ENCODE measurements around the gene RUVBL1. TPM values are rescaled to one million over a fixed set of nuclear protein-coding genes. Genes with fewer than 3 reads are reported as not detected.

RUVBL1 gene
- total and polyA plus RNA-seq, 2 of the 4 experiments (the other 2 are of a cell fraction) = 68.7 to 83.3 TPM

- TF ChIP-seq RCOR1 (IDR thresholded peaks at IDR 0.05; ENCODE audit: insufficient replicate concordance, low read length) = no peak
Measured at GRCh38 chr3:128095222-128095703, 28.3 kb downstream of the RUVBL1 start (continued).

DNA sequence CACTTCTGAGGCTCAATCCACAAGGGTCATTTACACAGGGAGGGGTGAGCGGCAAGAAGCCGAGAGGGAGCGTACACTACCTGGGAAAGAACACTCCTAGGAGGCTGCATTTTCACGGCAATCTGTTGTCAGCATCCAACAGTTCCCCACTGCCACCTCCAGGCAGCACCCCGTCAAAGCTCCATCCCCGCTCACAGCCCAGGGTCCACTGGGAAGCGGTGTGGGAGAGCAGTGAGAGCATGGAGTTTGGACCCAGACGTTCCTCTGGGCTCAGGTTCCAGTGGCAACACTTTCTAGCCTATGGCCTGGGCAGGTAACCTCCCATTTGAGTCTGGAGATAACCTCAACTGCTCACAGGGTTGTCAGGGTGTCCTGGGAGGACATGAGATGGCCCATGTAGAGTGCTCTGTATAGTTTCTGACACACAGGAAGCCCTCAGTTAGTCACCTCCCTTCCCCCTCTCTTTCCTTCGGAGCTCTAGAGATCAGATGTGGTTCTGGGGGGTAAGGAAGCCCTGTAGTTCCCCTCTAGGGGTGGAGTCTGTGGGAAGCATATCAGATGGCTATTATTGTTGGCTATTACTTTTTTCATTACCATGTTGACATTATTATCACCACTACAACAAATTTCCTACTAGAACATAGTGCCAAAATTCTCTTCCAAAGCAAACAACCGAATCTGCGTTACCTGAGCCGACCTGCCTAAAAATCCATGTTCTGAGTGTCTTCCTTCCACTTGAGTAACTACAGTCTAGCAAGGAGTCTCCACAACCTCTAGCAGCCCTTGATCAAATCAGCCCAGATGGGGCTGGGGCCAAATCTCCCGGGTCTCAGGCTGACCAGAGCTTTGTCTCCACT is 29.1 kb downstream of the RUVBL1 start:
- no peaks in the 10 kb centered on the region for H3K9me1 ChIP-seq (ENCODE audit: insufficient read depth, low read length)
- no peak overlapping the region for H4K8ac ChIP-seq (ENCODE audit: low read depth in 2 of 2, low read length in 2 of 2)
- H3K14ac ChIP-seq (replicated peaks; ENCODE audit: low read depth, low read length) = no peak overlapping the region
- H4K20me1 ChIP-seq (ENCODE audit: insufficient read depth, low read length) = 0 out of 2 replicates have a peak, but pooled peaks cover 3% of the 10 kb centered on the region
- H2AK5ac ChIP-seq (ENCODE audit: low read depth, low read length) = peak overlapping the region; percentile 40; the same call in 1 of the 2 replicates
- H3K4me3 ChIP-seq (ENCODE audit: insufficient read depth, low read depth, low read length) = no peak overlapping the region
- H4K91ac ChIP-seq (ENCODE audit: insufficient read depth, low read depth, low read length) = no peak overlapping the region
- H3K18ac ChIP-seq (ENCODE audit: low read depth, low read length) = no peak overlapping the region
- H2AK9ac ChIP-seq (replicated peaks; ENCODE audit: low read depth, low read length, poor library complexity) = no peak overlapping the region
- no peak overlapping the region for H3K27ac ChIP-seq (ENCODE audit: insufficient read depth, low read length)
- H2BK20ac ChIP-seq (ENCODE audit: low read depth, low read length) = no peak overlapping the region; the same call in 1 of the 2 replicates
- no peaks in the 10 kb centered on the region for H3K27me3 ChIP-seq (ENCODE audit: control insufficient read depth, insufficient read depth, low read length)
- WGBS, 2 experiments (ENCODE audit: extremely low coverage in 2 of 2, insufficient read length in 1 of 2) = 96% methylated on average over 5 of the region's 13 CpGs; no CpG with 5 or more reads in 1 of the 2 experiments
- CTCF ChIA-PET = interaction anchor here (1.0 to 3.2 kb wide), 6 partner anchors 11 to 38 kb away, joined by 4 to 26 read pairs (median 6); partner anchors contain the start of gene RUVBL1
- no peak overlapping the region for H3K23ac ChIP-seq (ENCODE audit: low read depth, low read length)
- peaks cover 5% of the 10 kb centered on the region for H3K4me1 ChIP-seq (ENCODE audit: control insufficient read depth, insufficient read depth, low read length)
- peak overlapping the region; percentile 29 for H2AFZ ChIP-seq (replicated peaks; ENCODE audit: low read length, poor library complexity)
- no peak overlapping the region for H3K4me2 ChIP-seq (ENCODE audit: low read depth, low read length)
- dilution Hi-C loops (cut with HindIII; ENCODE audit: low sequenced_read_pairs, unreplicated experiment) = no loop called here
- peak overlapping the region; percentile 35; the same call in 1 of the 2 replicates for H2BK120ac ChIP-seq (ENCODE audit: low read depth, low read length)
- H3K9ac ChIP-seq (ENCODE audit: low read depth, low read length) = no peak overlapping the region
- no peak overlapping the region for H2BK5ac ChIP-seq (ENCODE audit: low read depth, low read length, poor library complexity, severe bottlenecking)
- H3K4ac ChIP-seq (ENCODE audit: low read depth, low read length) = peak overlapping the region; percentile 4; the same call in 1 of the 2 replicates
- POLR2A ChIA-PET (ENCODE audit: unreplicated experiment) = no interaction called here
- in situ Hi-C loops (cut with MboI; ENCODE audit: low sequenced_read_pairs) = loop anchor here (5.0 to 10.0 kb wide), 3 partner anchors 38 to 498 kb away; no protein-coding TSS in a partner anchor
- no peak; the same call in 1 of the 2 replicates for ATAC-seq (ENCODE audit: low read depth)
- peaks cover 27% of the 10 kb centered on the region for H3K36me3 ChIP-seq (ENCODE audit: control insufficient read depth, insufficient read depth, low read length)
- H2BK15ac ChIP-seq (ENCODE audit: low read depth, low read length) = 0 out of 3 replicates have a peak overlapping the region, but pooled peaks have one; percentile 49
- no peak overlapping the region for H3K56ac ChIP-seq (ENCODE audit: extremely low read depth, insufficient read depth, low read length)
- no TSS peak for BruUV-seq (replicated peaks)
- H3K9me3 ChIP-seq (ENCODE audit: control insufficient read depth, insufficient read depth, low read length) = no peaks in the 10 kb centered on the region
- intact Hi-C loops (cut with micrococcal nuclease) = loop anchor here (1.0 kb wide), 4 partner anchors 39 to 514 kb away; no protein-coding TSS in a partner anchor
- H3K79me1 ChIP-seq (ENCODE audit: low read depth in 1 of 2, low read length in 2 of 2) = peaks cover 12 to 31% of the 10 kb centered on the region in 2 experiments
- no peak overlapping the region for H4K5ac ChIP-seq (ENCODE audit: low read depth, low read length)
- TF ChIP-seq POLR2A (IDR thresholded peaks at IDR 0.05; ENCODE audit: low read depth, low read length) = no peak
- no peak for TF ChIP-seq NFE2L2 (IDR thresholded peaks at IDR 0.05; ENCODE audit: low read depth, low read length)
- TF ChIP-seq, protein P1, sequence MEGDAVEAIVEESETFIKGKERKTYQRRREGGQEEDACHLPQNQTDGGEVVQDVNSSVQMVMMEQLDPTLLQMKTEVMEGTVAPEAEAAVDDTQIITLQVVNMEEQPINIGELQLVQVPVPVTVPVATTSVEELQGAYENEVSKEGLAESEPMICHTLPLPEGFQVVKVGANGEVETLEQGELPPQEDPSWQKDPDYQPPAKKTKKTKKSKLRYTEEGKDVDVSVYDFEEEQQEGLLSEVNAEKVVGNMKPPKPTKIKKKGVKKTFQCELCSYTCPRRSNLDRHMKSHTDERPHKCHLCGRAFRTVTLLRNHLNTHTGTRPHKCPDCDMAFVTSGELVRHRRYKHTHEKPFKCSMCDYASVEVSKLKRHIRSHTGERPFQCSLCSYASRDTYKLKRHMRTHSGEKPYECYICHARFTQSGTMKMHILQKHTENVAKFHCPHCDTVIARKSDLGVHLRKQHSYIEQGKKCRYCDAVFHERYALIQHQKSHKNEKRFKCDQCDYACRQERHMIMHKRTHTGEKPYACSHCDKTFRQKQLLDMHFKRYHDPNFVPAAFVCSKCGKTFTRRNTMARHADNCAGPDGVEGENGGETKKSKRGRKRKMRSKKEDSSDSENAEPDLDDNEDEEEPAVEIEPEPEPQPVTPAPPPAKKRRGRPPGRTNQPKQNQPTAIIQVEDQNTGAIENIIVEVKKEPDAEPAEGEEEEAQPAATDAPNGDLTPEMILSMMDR (conservative IDR thresholded peaks at IDR 0.05; ENCODE audit: low read depth, low read length) = 0 out of 2 replicates have a peak, but pooled peaks have one; percentile 10
- TF ChIP-seq RAD21 (IDR thresholded peaks at IDR 0.05; ENCODE audit: low read length) = peak; percentile 3; the same call in 1 of the 2 replicates
- peak; percentile 49 for DNase-seq

Measured in IMR-90 (cell line).